ENCODE measurements around the gene CEP295NL. TPM values are rescaled to one million over a fixed set of nuclear protein-coding genes. Genes with fewer than 3 reads are reported as not detected.
A peak's percentile ranks its signal among the peaks of the same experiment; 100 is the strongest.

The CEP295NL gene
- total and polyA plus RNA-seq, 2 of the 8 experiments (the other 6 are each of a cell fraction or from before 2014, with no cell fraction given): 0.06 to 2.0 TPM

- peaks cover 4 to 24% (median 14%) of the 10 kb centered on the region in 4 experiments for H3K4me1 ChIP-seq (replicated peaks in 1 of 4; ENCODE audit: control insufficient read depth in 3 of 4, insufficient read depth in 4 of 4, low read length in 3 of 4)
- no peak overlapping the region for H2BK5ac ChIP-seq (ENCODE audit: low read depth, low read length)
- no peak overlapping the region for H3K4me3 ChIP-seq (ENCODE audit: extremely low read depth in 1 of 4, insufficient read depth in 2 of 4, low read depth in 3 of 4, low read length in 4 of 4)
- H3K9me3 ChIP-seq (ENCODE audit: insufficient read depth in 2 of 2, low read depth in 1 of 2, low read length in 1 of 2): no peaks in the 10 kb centered on the region
- H2BK15ac ChIP-seq (ENCODE audit: low read length): no peak overlapping the region
- no peak overlapping the region for H2AK5ac ChIP-seq (ENCODE audit: low read depth, low read length)
- no peak overlapping the region for H3K56ac ChIP-seq (replicated peaks; ENCODE audit: insufficient read length, low read depth, low read length)
- peaks cover 0 to 46% of the 10 kb centered on the region in 2 experiments; a peak in 2 of 4 replicates for H3K79me2 ChIP-seq (ENCODE audit: control insufficient read depth in 1 of 2, insufficient read depth in 2 of 2, low read length in 2 of 2)
- CTCF ChIA-PET (ENCODE audit: partially characterized antibody): interaction anchor here (0.7 to 1.2 kb wide), 2 partner anchors 19 to 63 kb away, joined by 3 read pairs; no protein-coding TSS in a partner anchor
- TF ChIP-seq CBX5 (IDR thresholded peaks at IDR 0.05; ENCODE audit: low read depth, low read length) (no peak), TBP (IDR thresholded peaks at IDR 0.05; ENCODE audit: low read depth, low read length) (no peak)
- peaks cover 0 to 3% (median 0%) of the 10 kb centered on the region in 4 experiments; a peak in 4 of 8 replicates for H3K36me3 ChIP-seq (ENCODE audit: control insufficient read depth in 2 of 4, insufficient read depth in 4 of 4, low read length in 3 of 4)
- H3K18ac ChIP-seq (ENCODE audit: extremely low read depth, low read length): no peak overlapping the region
- peak overlapping the region; percentile 34 for H4K91ac ChIP-seq (replicated peaks; ENCODE audit: insufficient read length, low read length)
- H3K4ac ChIP-seq (replicated peaks; ENCODE audit: insufficient read length, low read depth, low read length): no peak overlapping the region
- H4K20me1 ChIP-seq (replicated peaks in 1 of 2; ENCODE audit: control insufficient read depth in 1 of 2, insufficient read depth in 2 of 2, low read length in 2 of 2): peaks cover 5 to 21% of the 10 kb centered on the region in 2 experiments
- no peak overlapping the region for H3K9ac ChIP-seq (replicated peaks in 1 of 4; ENCODE audit: extremely low read depth in 1 of 4, low read depth in 3 of 4, low read length in 3 of 4)
- FAIRE-seq (no peak), DNase-seq (ENCODE audit: low read depth in 1 of 2, low spot score in 2 of 2) (no peak)
- no peak overlapping the region for H4K5ac ChIP-seq (ENCODE audit: insufficient read length, low read depth, low read length)
- no peak overlapping the region for H2BK120ac ChIP-seq (replicated peaks; ENCODE audit: low read depth, low read length)
- H3K27ac ChIP-seq (ENCODE audit: low read depth, low read length): no peak overlapping the region
- WGBS, 2 experiments (ENCODE audit: extremely low coverage in 1 of 2, insufficient coverage in 1 of 2, insufficient read length in 1 of 2, insufficient replicate concordance in 2 of 2, low coverage in 1 of 2, low lambda C conversion rate in 2 of 2, missing lambda C conversion rate in 1 of 2): 89% methylated on average over 7 of the region's 7 CpGs; no CpG with 5 or more reads in 1 of the 2 experiments
- H3K23ac ChIP-seq (ENCODE audit: insufficient read length): no peak overlapping the region
- no peaks in the 10 kb centered on the region for H3K27me3 ChIP-seq (replicated peaks in 1 of 4; ENCODE audit: control insufficient read depth in 3 of 4, extremely low read depth in 1 of 4, insufficient read depth in 3 of 4, low read length in 3 of 4)
- peaks cover 14% of the 10 kb centered on the region for H3K79me1 ChIP-seq (ENCODE audit: low read depth, low read length)
- no peak overlapping the region for H2AFZ ChIP-seq (ENCODE audit: low read length)
- POLR2A ChIA-PET (ENCODE audit: partially characterized antibody): interaction anchor here (0.6 to 2.1 kb wide), 2 partner anchors 23 to 165 kb away, joined by 3 to 4 read pairs; no protein-coding TSS in a partner anchor
- H2BK12ac ChIP-seq (ENCODE audit: low read depth, low read length): peak overlapping the region; percentile 68; the same call in 1 of the 2 replicates
- H2BK20ac ChIP-seq (ENCODE audit: low read length): no peak overlapping the region
- H4K8ac ChIP-seq (ENCODE audit: extremely low read depth, insufficient read depth, low read length): no peak overlapping the region
- no peak overlapping the region for H3K4me2 ChIP-seq (ENCODE audit: insufficient read depth in 1 of 2, low read depth in 2 of 2, low read length in 2 of 2)
- no peaks in the 10 kb centered on the region; the same call in 1 of the 2 replicates for H3K23me2 ChIP-seq (ENCODE audit: low read depth, low read length)
- H3K14ac ChIP-seq (ENCODE audit: insufficient read length): no peak overlapping the region
Observed at GRCh38 chr17:78897664-78898047, 5.3 kb downstream of the CEP295NL start.

Measured in H1 (cell line).